Measurements from ENCODE around the gene MT3. TPM values are rescaled to one million over a fixed set of nuclear protein-coding genes. Genes with fewer than 3 reads are reported as not detected.
A peak's percentile ranks its signal among the peaks of the same experiment; 100 is the strongest.

The MT3 gene
- total and polyA plus RNA-seq, 2 of the 13 experiments (the other 11 are each of a cell fraction or from before 2014, with no cell fraction given), result not detected

- TF ChIP-seq RERE (CRISPR knock-in tag; IDR thresholded peaks at IDR 0.05; ENCODE audit: low read depth) (peak; percentile 33; the same call in 1 of the 2 replicates), SNAPC4 (CRISPR knock-in tag; IDR thresholded peaks at IDR 0.05) (no peak), IRF9 (CRISPR knock-in tag; IDR thresholded peaks at IDR 0.05; ENCODE audit: borderline replicate concordance) (no peak; the same call in 1 of the 2 replicates), ARID4A (CRISPR knock-in tag; IDR thresholded peaks at IDR 0.05; ENCODE audit: borderline replicate concordance) (peak; percentile 61; the same call in 1 of the 2 replicates), TBX3 (IDR thresholded peaks at IDR 0.05; ENCODE audit: borderline replicate concordance) (0 out of 2 replicates have a peak, but pooled peaks have one; percentile 7), ZNF792 (CRISPR knock-in tag; IDR thresholded peaks at IDR 0.05) (no peak), ZNF230 (CRISPR knock-in tag; IDR thresholded peaks at IDR 0.05) (no peak), ZMYM3 (CRISPR knock-in tag; IDR thresholded peaks at IDR 0.05) (no peak; the same call in 1 of the 2 replicates), ONECUT2 (CRISPR knock-in tag; IDR thresholded peaks at IDR 0.05) (no peak), ZNF775 (CRISPR knock-in tag; IDR thresholded peaks at IDR 0.05; ENCODE audit: borderline replicate concordance) (no peak)
Observed at GRCh38 chr16:56606476-56607108, 17.3 kb downstream of the MT3 start (continued).

All from HepG2 (cell line).